Adrenal gland (tissue), 12 donors: ENCODE measurements around the gene TTC34. TPM values are rescaled to one million over a fixed set of nuclear protein-coding genes. Genes with fewer than 3 reads are reported as not detected.
A peak's percentile ranks its signal among the peaks of the same experiment; 100 is the strongest.

Experiments used
- DNase-seq, 7 donors: peaks; one replicate each; pipeline ENCODE4 v3.0.0-alpha.2; 2019 to 2020
- H3K27ac ChIP-seq, 5 donors: fragments of 200-600 bp; sonication (generic) in 4 of 5; 1 replicate in 3 of 5; 2 replicates in 2 of 5; pipeline versions ENCODE4 v1.5.1 to v1.8.0; 2016 to 2020; ENCODE audit warnings: mild to moderate bottlenecking in 1 of 5
- H3K27me3 ChIP-seq: fragments of 200-600 bp; 2 replicates; pipeline ENCODE4 v1.8.0; 2021
- H3K36me3 ChIP-seq, 2 donors: fragments of 200-600 bp; replicated peaks in 1 of 2; 1 replicate in 1 of 2; 2 replicates in 1 of 2; pipeline versions ENCODE4 v1.5.1 to v1.8.0; 2018 to 2022
- H3K4me1 ChIP-seq, 2 donors: fragments of 200-600 bp; replicated peaks in 1 of 2; 1 replicate in 1 of 2; 2 replicates in 1 of 2; pipeline versions ENCODE4 v1.5.1 to v1.8.0; 2018 to 2021
- H3K4me3 ChIP-seq, 4 donors: fragments of 200-600 bp; sonication (generic) in 3 of 4; one replicate each; pipeline ENCODE4 v1.5.1; 2016 to 2018
- H3K9me3 ChIP-seq, 3 donors: fragments of 200-600 bp; sonication (generic) in 1 of 3; replicated peaks in 1 of 3; 1 replicate in 2 of 3; 2 replicates in 1 of 3; pipeline versions ENCODE4 v1.5.1 to v1.8.0; 2016 to 2021
- CTCF ChIP-seq, 6 experiments: fragments of 450-650 bp in 4 of 6; fragments of 200-600 bp in 2 of 6; sonication (generic) in 1 of 6; IDR thresholded peaks; 1 replicate in 5 of 6; 2 replicates in 1 of 6; pipeline versions ENCODE4 v1.5.1 to v1.8.0; 2016 to 2021; ENCODE audit warnings: antibody characterized with exemption in 6 of 6, mild to moderate bottlenecking in 2 of 6, moderate library complexity in 1 of 6
- POLR2A ChIP-seq, 2 donors: fragments of 450-650 bp; IDR thresholded peaks; one replicate each; pipeline ENCODE4 v1.6.1; 2017; ENCODE audit warnings: antibody characterized with exemption in 2 of 2, mild to moderate bottlenecking in 2 of 2, moderate library complexity in 1 of 2
- WGBS, 4 donors: extraction: QIAGEN DNeasy Blood & Tissue Kit in 2 of 4; methylation state at CpG; one replicate each; pipeline versions ENCODE4 v1.1.5 to v1.1.7; 2013 to 2017; 5-methylcytosine and 5-hydroxymethylcytosine counted together
- intact Hi-C, 2 donors: fragments of 100-400 bp; cut with DNase I; formaldehyde crosslinking; loops; one replicate each; pipeline versions ENCODE4 v1.14.1 to v1.15.0; 2022 to 2023
- polyA plus RNA-seq, 3 donors: library from polyadenylated mRNA; stranded (reverse); fragments of 200-250 nt in 2 of 3; fragments of 350-450 nt in 1 of 3; fragmentation: Illumina TruSeq in 1 of 3; extraction: RNeasy Lipid Tissue Mini Kit (QIAGEN cat#74804) in 1 of 3; gene quantifications; one replicate each; pipeline ENCODE4 v1.2.3, GENCODE V29; 2013 to 2014
- total RNA-seq, 9 donors: library from RNA; depleted of rRNA in 4 of 9; stranded (reverse); fragments of >200 nt in 4 of 9; fragments of 120-200 nt in 1 of 9; fragmentation: NEBNext Ultra II Directional in 1 of 9; extraction: Animal tissue kit (Norgen Biotek cat#: 25700) in 1 of 9; gene quantifications; one replicate each; pipeline versions ENCODE4 v1.1.0 to v1.2.4, GENCODE V29; 2013 to 2023
- donor health status: healthy with polysubstance abuse.
- donor health status: Bipolar disorder and iron deficiency.
- donor health status: DM: yes; HTN: yes; CAD: no.
- donor health status: DM: no; HTN: no; CAD: no.
- donor health status: DM: no; HTN: no; CAD: no.
- donor health status: DM: yes; HTN: yes; CAD: no.

TTC34 gene
- total and polyA plus RNA-seq, 12 donors, result 0.12 to 1.9 (median 0.47) TPM

- no peak for TF ChIP-seq CTCF (IDR thresholded peaks at IDR 0.05)
- intact Hi-C loops, result loop anchor here in 1 of 2 donors (5.0 to 10.0 kb wide), 2 partner anchors 58 to 226 kb away; partner anchors contain the start of gene PEX10
- Histone ChIP-seq H3K9me3 (peaks cover 0 to 8% (median 3%) of the 10 kb centered on the region in 3 donors), H3K27ac (peak overlapping the region in 1 of 5 donors; percentile 64), H3K36me3 (no peaks in the 10 kb centered on the region), H3K4me1 (peaks cover 14 to 15% of the 10 kb centered on the region in 2 donors), H3K4me3 (no peak overlapping the region), H3K27me3 (no peaks in the 10 kb centered on the region)
- DNase-seq, result no peak
- WGBS, 4 donors, result 62 to 73% (median 69%) methylated on average over 2 to 3 of the region's 3 CpGs; no CpG with 5 or more reads in 1 of the 4 donors
These were observed 160.9 kb downstream of the TTC34 start for GRCh38 chr1:2640626-2641025.

GRCh38 chr1:2639607-2640521 is 161.6 kb downstream of the TTC34 start:
- intact Hi-C loops, result loop anchor here in 1 of 2 donors (5.0 to 10.0 kb wide), 3 partner anchors 48 to 225 kb away; partner anchors contain the start of gene PEX10
- Histone ChIP-seq H3K27ac (peak overlapping the region in 1 of 5 donors; percentile 64), H3K36me3 (no peaks in the 10 kb centered on the region), H3K4me3 (no peak overlapping the region), H3K4me1 (peaks cover 14 to 15% of the 10 kb centered on the region in 2 donors), H3K9me3 (peaks cover 0 to 8% (median 3%) of the 10 kb centered on the region in 3 donors), H3K27me3 (no peaks in the 10 kb centered on the region)
- DNase-seq, result peak in 1 of 7 donors; percentile 86
- TF ChIP-seq POLR2A (IDR thresholded peaks at IDR 0.05) (no peak), CTCF (IDR thresholded peaks at IDR 0.05) (no peak)
- WGBS, 4 donors, result 62 to 78% (median 71%) methylated on average over 25 to 26 of the region's 26 CpGs

DNA sequence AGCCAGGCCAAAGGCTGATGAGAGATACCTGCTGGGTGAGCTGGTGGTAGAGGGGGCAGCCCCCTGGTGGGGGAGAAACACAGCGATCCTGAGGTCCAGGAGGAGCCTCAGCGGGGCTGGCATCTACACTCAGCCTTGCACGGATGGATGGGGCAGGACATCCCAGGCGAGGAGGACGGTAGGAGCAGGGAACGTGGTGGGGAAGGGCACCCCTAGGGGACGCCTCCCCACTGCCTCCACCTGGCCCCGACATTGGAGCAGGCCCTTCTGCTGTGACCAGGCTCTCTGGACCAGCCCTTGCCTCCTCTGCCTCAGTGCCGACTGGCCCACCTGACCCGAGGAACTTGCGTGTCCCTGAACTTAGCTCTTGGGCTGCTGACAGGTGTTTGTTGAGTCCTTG is 162.3 kb downstream of the TTC34 start:
- Histone ChIP-seq H3K4me3 (no peak overlapping the region), H3K36me3 (no peaks in the 10 kb centered on the region), H3K9me3 (peaks cover 0 to 8% (median 3%) of the 10 kb centered on the region in 3 donors), H3K27me3 (no peaks in the 10 kb centered on the region), H3K27ac (no peak overlapping the region), H3K4me1 (peaks cover 14 to 15% of the 10 kb centered on the region in 2 donors)
- TF ChIP-seq CTCF (IDR thresholded peaks at IDR 0.05), result no peak
- no peak for TF ChIP-seq POLR2A (IDR thresholded peaks at IDR 0.05)
- intact Hi-C loops, result loop anchor here in 1 of 2 donors (5.0 kb wide), 1 partner anchor 47 kb away; no protein-coding TSS in a partner anchor
- DNase-seq, result peak in 1 of 7 donors; percentile 52
- 44 to 50% (median 48%) methylated on average over 10 to 11 of the region's 11 CpGs for WGBS, 4 donors

DNA sequence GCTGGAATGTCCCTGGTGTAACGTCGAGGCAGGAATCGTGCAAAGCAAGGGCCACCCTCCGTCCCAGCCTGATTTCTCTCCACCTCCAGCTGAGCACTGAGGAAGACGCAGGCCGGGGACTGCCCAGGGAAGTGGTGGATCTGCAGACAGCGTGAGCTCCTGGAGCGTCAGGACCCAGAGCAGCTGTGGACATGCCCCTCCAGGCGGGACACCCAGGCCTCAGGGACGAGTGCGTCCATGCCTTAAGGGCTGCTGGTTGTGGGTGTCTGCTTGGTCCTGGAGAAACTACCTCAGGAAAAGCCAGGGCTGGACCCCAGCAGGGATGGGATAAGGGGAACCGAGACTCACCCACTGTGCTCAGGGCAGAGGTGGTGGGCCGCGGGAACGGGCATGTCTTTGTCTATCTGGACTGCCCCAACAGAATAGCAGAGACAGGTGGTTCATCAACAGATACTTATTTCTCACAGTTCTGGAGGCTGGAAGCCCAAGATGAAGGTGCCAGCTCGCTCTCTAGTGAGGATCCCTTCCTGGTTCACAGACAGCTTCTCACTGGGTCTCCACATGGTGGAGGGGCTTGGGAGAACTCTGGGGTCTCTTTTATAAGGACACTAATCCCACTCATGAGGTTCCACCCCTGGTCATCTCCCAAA is 162.9 kb downstream of the TTC34 start:
- intact Hi-C loops, result loop anchor here in 1 of 2 donors (5.0 kb wide), 1 partner anchor 46 kb away; no protein-coding TSS in a partner anchor
- peak in 1 of 7 donors; percentile 53 for DNase-seq
- Histone ChIP-seq H3K27me3 (peaks cover 3% of the 10 kb centered on the region), H3K4me3 (no peak overlapping the region), H3K9me3 (peaks cover 0 to 8% (median 3%) of the 10 kb centered on the region in 3 donors), H3K4me1 (peaks cover 19 to 20% of the 10 kb centered on the region in 2 donors), H3K36me3 (no peaks in the 10 kb centered on the region), H3K27ac (no peak overlapping the region)
- no peak for TF ChIP-seq POLR2A (IDR thresholded peaks at IDR 0.05)
- no peak for TF ChIP-seq CTCF (IDR thresholded peaks at IDR 0.05)
- 73 to 78% (median 78%) methylated on average over 9 to 16 of the region's 16 CpGs for WGBS, 4 donors
